ENCODE measurements around the gene AKAP9.
"Not testable (repeated sequence)": the region's sequence is repeated elsewhere in the genome, so short reads cannot be mapped to it uniquely, and the experiment has no call there.

DNA sequence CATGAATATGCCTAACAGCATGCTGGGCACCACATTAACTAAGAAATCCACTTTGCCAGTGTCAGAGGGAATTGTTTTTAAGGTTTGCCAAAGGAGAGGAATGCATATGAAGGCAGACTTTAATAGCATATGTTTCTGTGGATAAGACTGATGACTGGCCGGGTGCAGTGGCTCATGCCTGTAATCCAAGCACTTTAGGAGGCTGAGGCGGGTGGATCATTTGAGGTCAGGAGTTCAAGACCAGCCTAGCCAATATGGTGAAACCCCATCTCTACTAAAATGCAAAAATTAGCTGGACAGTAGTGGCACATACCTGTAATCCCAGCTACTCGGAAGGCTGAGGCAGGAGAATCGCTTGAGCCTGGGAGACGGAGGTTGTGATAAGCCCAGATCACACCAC is 47.0 kb upstream of the AKAP9 start:
- TF ChIP-seq, protein P1, sequence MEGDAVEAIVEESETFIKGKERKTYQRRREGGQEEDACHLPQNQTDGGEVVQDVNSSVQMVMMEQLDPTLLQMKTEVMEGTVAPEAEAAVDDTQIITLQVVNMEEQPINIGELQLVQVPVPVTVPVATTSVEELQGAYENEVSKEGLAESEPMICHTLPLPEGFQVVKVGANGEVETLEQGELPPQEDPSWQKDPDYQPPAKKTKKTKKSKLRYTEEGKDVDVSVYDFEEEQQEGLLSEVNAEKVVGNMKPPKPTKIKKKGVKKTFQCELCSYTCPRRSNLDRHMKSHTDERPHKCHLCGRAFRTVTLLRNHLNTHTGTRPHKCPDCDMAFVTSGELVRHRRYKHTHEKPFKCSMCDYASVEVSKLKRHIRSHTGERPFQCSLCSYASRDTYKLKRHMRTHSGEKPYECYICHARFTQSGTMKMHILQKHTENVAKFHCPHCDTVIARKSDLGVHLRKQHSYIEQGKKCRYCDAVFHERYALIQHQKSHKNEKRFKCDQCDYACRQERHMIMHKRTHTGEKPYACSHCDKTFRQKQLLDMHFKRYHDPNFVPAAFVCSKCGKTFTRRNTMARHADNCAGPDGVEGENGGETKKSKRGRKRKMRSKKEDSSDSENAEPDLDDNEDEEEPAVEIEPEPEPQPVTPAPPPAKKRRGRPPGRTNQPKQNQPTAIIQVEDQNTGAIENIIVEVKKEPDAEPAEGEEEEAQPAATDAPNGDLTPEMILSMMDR (conservative IDR thresholded peaks at IDR 0.05) = not testable (repeated sequence)
- not testable (repeated sequence) for TF ChIP-seq EZH2 (IDR thresholded peaks at IDR 0.05; ENCODE audit: low read depth)

Data from PC-9 (cell line).